ENCODE data around the gene BTBD1.
"Not testable (repeated sequence)": the region's sequence is repeated elsewhere in the genome, so short reads cannot be mapped to it uniquely, and the experiment has no call there.

DNA sequence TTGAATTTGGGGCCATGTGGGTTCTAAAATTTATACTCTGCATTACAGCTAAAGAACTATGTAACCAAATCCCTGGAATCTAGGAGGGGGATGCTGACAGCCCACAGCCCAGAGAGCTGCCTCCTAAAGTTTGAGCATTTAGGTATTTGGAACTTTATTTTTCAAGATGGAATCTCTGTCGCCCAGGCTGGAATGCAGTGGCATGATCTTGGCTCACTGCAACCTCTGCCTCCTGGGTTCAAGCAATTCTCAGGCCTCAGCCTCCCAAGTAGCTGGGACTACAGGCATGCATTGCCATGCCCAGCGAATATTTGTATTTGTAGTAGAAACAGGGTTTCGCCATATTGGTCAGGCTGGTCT is 66.4 kb downstream of the BTBD1 start:
- TF ChIP-seq EZH2 (IDR thresholded peaks at IDR 0.05; ENCODE audit: insufficient read depth, poor library complexity, severe bottlenecking); EZH2phosphoT487 (IDR thresholded peaks at IDR 0.05; ENCODE audit: insufficient read depth, low read depth): not testable (repeated sequence)
